Hepatocyte (in vitro differentiated cells): ENCODE measurements around the gene ATF3. TPM values are rescaled to one million over a fixed set of nuclear protein-coding genes. Genes with fewer than 3 reads are reported as not detected.

Experiments used
- DNase-seq: peaks from one replicate; pipeline ENCODE4 v3.0.0-alpha.2; 2016; ENCODE audit warnings: low spot score
- H2AFZ ChIP-seq: fragments of 200-600 bp; sonication (generic); 2 replicates; pipeline ENCODE4 v1.6.0; 2016; ENCODE audit warnings: antibody characterized with exemption, mild to moderate bottlenecking
- H3K27ac ChIP-seq: fragments of 200-600 bp; sonication (generic); 2 replicates; pipeline ENCODE4 v1.5.1; 2016; ENCODE audit warnings: mild to moderate bottlenecking
- H3K27me3 ChIP-seq: fragments of 200-600 bp; sonication (generic); 2 replicates; pipeline ENCODE4 v1.6.1; 2016
- H3K36me3 ChIP-seq: fragments of 200-600 bp; sonication (generic); replicated peaks from 2 replicates; pipeline ENCODE4 v1.5.1; 2016; ENCODE audit warnings: low read depth; ENCODE audit not compliant: insufficient read depth
- H3K4me1 ChIP-seq: fragments of 200-600 bp; sonication (generic); 2 replicates; pipeline ENCODE4 v1.5.1; 2016; ENCODE audit warnings: mild to moderate bottlenecking, moderate library complexity; ENCODE audit not compliant: insufficient read depth
- H3K4me2 ChIP-seq: fragments of 200-600 bp; sonication (generic); 2 replicates; pipeline ENCODE4 v1.6.0; 2016
- H3K4me3 ChIP-seq: fragments of 200-600 bp; sonication (generic); 2 replicates; pipeline ENCODE4 v1.5.1; 2016; ENCODE audit warnings: mild to moderate bottlenecking
- H3K79me2 ChIP-seq: fragments of 200-600 bp; sonication (generic); 2 replicates; pipeline ENCODE4 v1.6.0; 2017; ENCODE audit warnings: mild to moderate bottlenecking
- H3K9me2 ChIP-seq: fragments of 200-600 bp; sonication (generic); replicated peaks from 2 replicates; pipeline ENCODE4 v1.6.0; 2017; ENCODE audit warnings: mild to moderate bottlenecking; ENCODE audit not compliant: insufficient read depth
- H3K9me3 ChIP-seq: fragments of 200-600 bp; sonication (generic); 2 replicates; pipeline ENCODE4 v1.5.1; 2016; ENCODE audit warnings: low read depth, mild to moderate bottlenecking
- H4K20me1 ChIP-seq: fragments of 200-600 bp; sonication (generic); 2 replicates; pipeline ENCODE4 v1.6.0; 2016; ENCODE audit warnings: mild to moderate bottlenecking; ENCODE audit not compliant: insufficient read depth, poor library complexity, severe bottlenecking
- EZH2 ChIP-seq: fragments of 200-600 bp; sonication (generic); IDR thresholded peaks from 2 replicates; pipeline ENCODE4 v1.6.1; 2016; ENCODE audit warnings: antibody characterized with exemption, mild to moderate bottlenecking, borderline replicate concordance
- EZH2phosphoT487 ChIP-seq: fragments of 200-600 bp; sonication (generic); IDR thresholded peaks from one replicate; pipeline ENCODE4 v1.6.1; 2018; ENCODE audit warnings: antibody characterized with exemption, mild to moderate bottlenecking, low read depth, moderate library complexity; ENCODE audit not compliant: unreplicated experiment, severe bottlenecking
- WGBS: methylation state at CpG from one replicate; pipeline ENCODE4 v1.1.6; 2016; ENCODE audit warnings: low lambda C conversion rate; ENCODE audit errors: missing lambda C conversion rate; 5-methylcytosine and 5-hydroxymethylcytosine counted together
- polyA plus RNA-seq: library from polyadenylated mRNA; unstranded; fragments of >200 nt; fragmentation: Nextera tagmentation; extraction: Ambion mirVana; gene quantifications from 2 replicates; pipeline ENCODE4 v1.2.1, GENCODE V29; 2016
- total RNA-seq: library from RNA; depleted of rRNA; stranded (reverse); fragments of >200 nt; gene quantifications from 2 replicates; pipeline ENCODE4 v1.2.3, GENCODE V29; 2014
- TF ChIP-seq, protein P1 (sequence below): fragments of 200-600 bp; sonication (generic); IDR thresholded peaks from 2 replicates; pipeline ENCODE4 v1.5.1; 2016; ENCODE audit warnings: antibody characterized with exemption, mild to moderate bottlenecking; ENCODE audit not compliant: poor library complexity

Gene ATF3, protein sequence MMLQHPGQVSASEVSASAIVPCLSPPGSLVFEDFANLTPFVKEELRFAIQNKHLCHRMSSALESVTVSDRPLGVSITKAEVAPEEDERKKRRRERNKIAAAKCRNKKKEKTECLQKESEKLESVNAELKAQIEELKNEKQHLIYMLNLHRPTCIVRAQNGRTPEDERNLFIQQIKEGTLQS
- total RNA-seq = 128 TPM in 2 replicates
- polyA plus RNA-seq = 129 and 178 TPM in 2 replicates

GRCh38 chr1:212608392-212608958, at the start of gene ATF3:
Gene ATF3, plus strand, starts transcription at chr1:212608761. Its CDS starts 6,261 bp downstream, at chr1:212615022.
- Histone ChIP-seq H3K9me3 (no peaks in the 10 kb centered on the region), H3K4me2 (peak within 1 kb of the TSS; percentile 95), H3K27me3 (no peaks in the 10 kb centered on the region), H3K27ac (peak within 1 kb of the TSS; percentile 99), H3K4me3 (peak within 1 kb of the TSS; percentile 91), H2AFZ (peak within 1 kb of the TSS; percentile 51), H3K4me1 (peaks cover 23% of the 10 kb centered on the region), H3K79me2 (peaks cover 28% of the 10 kb centered on the region), H3K9me2 (no peaks in the 10 kb centered on the region), H3K36me3 (no peaks in the 10 kb centered on the region), H4K20me1 (peaks cover 23% of the 10 kb centered on the region)
- TF ChIP-seq EZH2 (no peak), EZH2phosphoT487 (no peak)
- TF ChIP-seq, protein P1, sequence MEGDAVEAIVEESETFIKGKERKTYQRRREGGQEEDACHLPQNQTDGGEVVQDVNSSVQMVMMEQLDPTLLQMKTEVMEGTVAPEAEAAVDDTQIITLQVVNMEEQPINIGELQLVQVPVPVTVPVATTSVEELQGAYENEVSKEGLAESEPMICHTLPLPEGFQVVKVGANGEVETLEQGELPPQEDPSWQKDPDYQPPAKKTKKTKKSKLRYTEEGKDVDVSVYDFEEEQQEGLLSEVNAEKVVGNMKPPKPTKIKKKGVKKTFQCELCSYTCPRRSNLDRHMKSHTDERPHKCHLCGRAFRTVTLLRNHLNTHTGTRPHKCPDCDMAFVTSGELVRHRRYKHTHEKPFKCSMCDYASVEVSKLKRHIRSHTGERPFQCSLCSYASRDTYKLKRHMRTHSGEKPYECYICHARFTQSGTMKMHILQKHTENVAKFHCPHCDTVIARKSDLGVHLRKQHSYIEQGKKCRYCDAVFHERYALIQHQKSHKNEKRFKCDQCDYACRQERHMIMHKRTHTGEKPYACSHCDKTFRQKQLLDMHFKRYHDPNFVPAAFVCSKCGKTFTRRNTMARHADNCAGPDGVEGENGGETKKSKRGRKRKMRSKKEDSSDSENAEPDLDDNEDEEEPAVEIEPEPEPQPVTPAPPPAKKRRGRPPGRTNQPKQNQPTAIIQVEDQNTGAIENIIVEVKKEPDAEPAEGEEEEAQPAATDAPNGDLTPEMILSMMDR = no peak
- 2% methylated on average over 43 of the region's 54 CpGs for WGBS
- peak; percentile 99 for DNase-seq

DNA sequence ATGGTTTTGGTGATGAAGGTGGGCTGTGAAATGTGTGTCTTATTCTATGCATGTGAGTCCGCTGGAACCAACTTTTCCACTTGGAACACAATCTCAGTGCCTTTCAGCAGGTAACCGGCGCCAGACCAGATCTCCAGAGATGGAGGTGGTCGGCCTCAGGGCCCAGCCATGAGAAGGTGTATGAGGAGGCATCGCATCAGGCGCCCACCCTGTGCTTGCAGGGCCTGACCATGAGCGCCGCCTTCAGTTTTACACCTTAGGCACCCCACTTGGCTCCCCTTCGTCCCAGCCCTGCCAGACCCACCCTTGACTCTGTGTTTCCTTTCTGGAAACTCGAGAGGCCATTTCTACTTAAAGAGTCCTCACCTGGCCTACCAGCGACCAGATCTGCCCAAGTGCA, 48.6 kb upstream of the ATF3 start:
- Histone ChIP-seq H3K36me3 (no peaks in the 10 kb centered on the region), H4K20me1 (no peaks in the 10 kb centered on the region), H3K9me2 (no peaks in the 10 kb centered on the region), H3K4me3 (no peak overlapping the region), H3K27me3 (no peaks in the 10 kb centered on the region), H3K4me2 (no peak overlapping the region), H2AFZ (no peak overlapping the region), H3K4me1 (peaks cover 3% of the 10 kb centered on the region), H3K9me3 (no peaks in the 10 kb centered on the region), H3K27ac (peak overlapping the region; percentile 88), H3K79me2 (no peaks in the 10 kb centered on the region)
- 93% methylated on average over 11 of the region's 11 CpGs for WGBS
- TF ChIP-seq EZH2 = no peak
- TF ChIP-seq, protein P1 = no peak
- no peak for TF ChIP-seq EZH2phosphoT487
- no peak for DNase-seq

DNA sequence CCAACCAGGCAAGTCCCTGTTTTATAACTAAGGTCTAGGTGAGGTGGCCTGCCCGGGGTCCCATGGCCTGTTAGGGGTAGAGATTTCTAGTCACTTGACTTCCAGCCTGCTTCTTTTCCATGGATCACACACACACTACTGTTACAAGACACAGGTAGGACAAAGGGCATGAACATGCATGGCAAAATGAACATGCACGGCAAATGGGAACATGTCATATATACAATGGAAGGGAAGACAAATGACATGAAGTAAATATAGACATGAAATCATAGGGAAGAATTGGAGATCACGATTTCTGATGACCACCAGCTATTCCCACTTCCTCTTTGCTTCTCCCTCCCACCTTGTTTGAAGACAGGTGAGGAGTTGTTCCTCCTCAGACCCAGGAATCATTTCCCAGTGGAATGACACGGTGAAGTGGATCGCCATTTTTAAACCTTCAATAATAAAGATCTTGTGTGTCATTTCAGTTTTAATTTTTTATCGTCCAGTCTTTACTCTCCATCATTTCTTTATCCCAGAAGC, 47.6 kb upstream of the ATF3 start:
- DNase-seq = no peak
- Histone ChIP-seq H3K4me2 (no peak overlapping the region), H3K9me3 (no peaks in the 10 kb centered on the region), H4K20me1 (no peaks in the 10 kb centered on the region), H3K4me1 (peaks cover 3% of the 10 kb centered on the region), H3K27ac (peak overlapping the region; percentile 36), H3K79me2 (no peaks in the 10 kb centered on the region), H3K4me3 (no peak overlapping the region), H3K36me3 (no peaks in the 10 kb centered on the region), H3K27me3 (no peaks in the 10 kb centered on the region), H2AFZ (no peak overlapping the region), H3K9me2 (no peaks in the 10 kb centered on the region)
- TF ChIP-seq, protein P1 = no peak
- no peak for TF ChIP-seq EZH2
- no peak for TF ChIP-seq EZH2phosphoT487
- WGBS = 94% methylated on average over 6 of the region's 6 CpGs
